H1 (cell line): ENCODE measurements around the gene ARHGAP5. TPM values are rescaled to one million over a fixed set of nuclear protein-coding genes. Genes with fewer than 3 reads are reported as not detected.

Experiments
- ATF2 ChIP-seq: IDR thresholded peaks from 2 replicates; pipeline ENCODE4 v1.6.1; 2012; ENCODE audit warnings: low read length, inconsistent platforms
- CBX8 ChIP-seq: fragments of 300-800, 300-1000 bp; sonication (generic); IDR thresholded peaks from 2 replicates; pipeline ENCODE4 v1.7.1; 2016; ENCODE audit warnings: low read depth, low read length, borderline replicate concordance
- CEBPB ChIP-seq: IDR thresholded peaks from 2 replicates; pipeline ENCODE4 v1.6.1; 2012; ENCODE audit warnings: low read depth, low read length
- E2F6 ChIP-seq: IDR thresholded peaks from 2 replicates; pipeline ENCODE4 v1.6.1; 2012; ENCODE audit warnings: inconsistent platforms
- EP300 ChIP-seq, 2 experiments: IDR thresholded peaks; 1 replicate in 1 of 2; 2 replicates in 1 of 2; pipeline ENCODE4 v1.6.1; 2011 to 2012; ENCODE audit warnings: low read depth in 2 of 2, low read length in 2 of 2, mild to moderate bottlenecking in 2 of 2, borderline replicate concordance in 1 of 2, inconsistent platforms in 1 of 2, moderate library complexity in 1 of 2
- EZH2 ChIP-seq: fragments of 200-600 bp; sonication (generic); IDR thresholded peaks from 2 replicates; pipeline ENCODE4 v1.7.1; 2012; ENCODE audit warnings: low read depth, mild to moderate bottlenecking, moderate library complexity, low read length, inconsistent platforms; ENCODE audit not compliant: severe bottlenecking
- HDAC6 ChIP-seq: IDR thresholded peaks from one replicate; pipeline ENCODE4 v1.7.1; 2012; ENCODE audit warnings: low read depth, mild to moderate bottlenecking, inconsistent platforms, low read length, moderate library complexity
- JUND ChIP-seq: IDR thresholded peaks from 2 replicates; pipeline ENCODE4 v1.6.1; 2011; ENCODE audit warnings: mild to moderate bottlenecking, improper control_type of control experiment, low read length
- KDM5A ChIP-seq: fragments of 200-600 bp; IDR thresholded peaks from 2 replicates; pipeline ENCODE4 v1.7.1; 2012; ENCODE audit warnings: mild to moderate bottlenecking, low read length, inconsistent platforms, mixed read lengths
- RAD21 ChIP-seq, 2 experiments: IDR thresholded peaks in 1 of 2; conservative IDR thresholded peaks in 1 of 2; 2 replicates each; pipeline ENCODE4 v1.6.1; 2011; ENCODE audit warnings: low read depth in 2 of 2, low read length in 2 of 2, improper control_type of control experiment in 1 of 2, inconsistent platforms in 1 of 2, mild to moderate bottlenecking in 1 of 2, moderate library complexity in 1 of 2
- SIN3A ChIP-seq, 2 experiments: IDR thresholded peaks in 1 of 2; conservative IDR thresholded peaks in 1 of 2; 2 replicates each; pipeline ENCODE4 v1.6.1; 2011 to 2012; ENCODE audit warnings: low read length in 2 of 2, improper control_type of control experiment in 1 of 2, low read depth in 1 of 2, mild to moderate bottlenecking in 1 of 2
- SIX5 ChIP-seq: IDR thresholded peaks from 2 replicates; pipeline ENCODE4 v1.6.1; 2011; ENCODE audit warnings: mild to moderate bottlenecking, low read depth, low read length
- SP1 ChIP-seq: IDR thresholded peaks from 2 replicates; pipeline ENCODE4 v1.6.1; 2011; ENCODE audit warnings: low read depth, low read length
- SP2 ChIP-seq: IDR thresholded peaks from 2 replicates; pipeline ENCODE4 v1.6.1; 2012; ENCODE audit warnings: mild to moderate bottlenecking, low read length, inconsistent platforms
- SRF ChIP-seq: IDR thresholded peaks from 2 replicates; pipeline ENCODE4 v1.6.1; 2011; ENCODE audit warnings: mild to moderate bottlenecking, low read depth, low read length, moderate library complexity
- SUZ12 ChIP-seq: fragments of 200-600 bp; sonication (generic); IDR thresholded peaks from 2 replicates; pipeline ENCODE4 v1.6.1; 2012; ENCODE audit warnings: mild to moderate bottlenecking, inconsistent platforms, low read length, moderate library complexity, mixed read lengths
- TBP ChIP-seq: IDR thresholded peaks from 2 replicates; pipeline ENCODE4 v1.6.1; 2011; ENCODE audit warnings: low read depth, low read length, improper control_type of control experiment
- USF2 ChIP-seq: IDR thresholded peaks from 2 replicates; pipeline ENCODE4 v1.6.1; 2011; ENCODE audit warnings: low read length, improper control_type of control experiment
- YY1 ChIP-seq: IDR thresholded peaks from 2 replicates; pipeline ENCODE4 v1.6.1; 2011; ENCODE audit warnings: low read depth, mild to moderate bottlenecking, low read length
- ZNF274 ChIP-seq: IDR thresholded peaks from 2 replicates; pipeline ENCODE4 v1.7.0; 2012; ENCODE audit warnings: low read length, borderline replicate concordance; ENCODE audit errors: extremely low read depth
- polyA plus RNA-seq, 7 experiments: library from polyadenylated mRNA; depleted of rRNA in 3 of 7; stranded (reverse) in 5 of 7; unstranded in 2 of 7; fragments of >200 nt in 5 of 7; fragments of 200-250 nt in 2 of 7; gene quantifications; 1 replicate in 5 of 7; 2 replicates in 1 of 7; 4 replicates in 1 of 7; pipeline versions ENCODE4 v1.2.1 to v1.2.3, GENCODE V29; 2011 to 2013; ENCODE audit warnings: missing spikeins in 2 of 7, mixed read lengths in 2 of 7
- total RNA-seq: library from RNA; stranded (reverse); fragmentation: NEBNext Ultra II Directional; extraction: Animal tissue kit (Norgen Biotek cat#: 25700); gene quantifications from 2 replicates; pipeline ENCODE4 v1.2.1, GENCODE V29; 2021

ARHGAP5 gene
- total and polyA plus RNA-seq, 2 of the 8 experiments (the other 6 are each of a cell fraction or from before 2014, with no cell fraction given), result 7.8 to 77.3 TPM

GRCh38 chr14:32076278-32077080 lies 625 bp upstream of the ARHGAP5 start (continued):
- TF ChIP-seq SIN3A (conservative IDR thresholded peaks at IDR 0.05 in 1 of 2, IDR thresholded peaks at IDR 0.05 in 1 of 2; ENCODE audit: low read depth in 1 of 2, low read length in 2 of 2), result peak in 1 of 2 experiments; percentile 53; a peak in 1 of 4 replicates
- no peak for TF ChIP-seq HDAC6
- TF ChIP-seq SP1, result peak; percentile 79
- TF ChIP-seq E2F6, result 0 out of 2 replicates have a peak, but pooled peaks have one; percentile 11
- peak; percentile 38; the same call in 1 of the 2 replicates for TF ChIP-seq SUZ12
- peak in 1 of 2 experiments; percentile 31; a peak in 1 of 3 replicates for TF ChIP-seq EP300 (IDR thresholded peaks at IDR 0.05; ENCODE audit: borderline replicate concordance in 1 of 2, low read depth in 2 of 2, low read length in 2 of 2)
- no peak for TF ChIP-seq SRF
- no peak for TF ChIP-seq ATF2
- no peak for TF ChIP-seq KDM5A
- no peak for TF ChIP-seq EZH2
- no peak for TF ChIP-seq CBX8
- no peak for TF ChIP-seq SP2
- TF ChIP-seq SIX5, result no peak
- no peak for TF ChIP-seq ZNF274
- TF ChIP-seq JUND, result no peak
- no peak for TF ChIP-seq USF2
- 0 out of 4 replicates have a peak, but pooled peaks of 1 of the 2 experiments have one; percentile 1 for TF ChIP-seq RAD21 (IDR thresholded peaks at IDR 0.05 in 1 of 2, conservative IDR thresholded peaks at IDR 0.05 in 1 of 2; ENCODE audit: low read depth in 2 of 2, low read length in 2 of 2)
- TF ChIP-seq TBP, result peak; percentile 70; the same call in 1 of the 2 replicates
- TF ChIP-seq CEBPB, result no peak
- TF ChIP-seq YY1, result no peak
